Stimulated activated CD8-positive, alpha-beta memory T cell treated with anti-CD3 and anti-CD28 coated beads, Interleukin-4, amount 100 ng/mL, for 4 hours (primary cell): ENCODE measurements around the gene TGDS.
A peak's percentile ranks its signal among the peaks of the same experiment; 100 is the strongest.
"Not testable (repeated sequence)": the region's sequence is repeated elsewhere in the genome, so short reads cannot be mapped to it uniquely, and the experiment has no call there.

Source experiments
- DNase-seq, 2 donors: peaks; one replicate each; pipeline ENCODE4 v3.0.0-alpha.2; 2020; ENCODE audit warnings: low read depth in 2 of 2, low spot score in 1 of 2

The TGDS gene

GRCh38 chr13:94595950-94596574, at the start of gene TGDS:
Gene TGDS (minus strand): TSS chr13:94596152. CDS start chr13:94596136, 16 bp downstream.
- DNase-seq = peak; percentile 56 to 76

GRCh38 chr13:94641409-94641941, 45.5 kb upstream of the TGDS start:
- DNase-seq = no peak

GRCh38 chr13:94640721-94641120, 44.8 kb upstream of the TGDS start:
- no peak for DNase-seq

GRCh38 chr13:94637677-94638076, 41.7 kb upstream of the TGDS start:
- DNase-seq = not testable (repeated sequence)

- DNase-seq = no peak
Measured at GRCh38 chr13:94636942-94637578, 41.1 kb upstream of the TGDS start.

GRCh38 chr13:94636096-94636495, 40.1 kb upstream of the TGDS start:
- not testable (repeated sequence) for DNase-seq

- no peak for DNase-seq
Measured at GRCh38 chr13:94632226-94632980, 36.5 kb upstream of the TGDS start.

GRCh38 chr13:94630858-94631257, 34.9 kb upstream of the TGDS start:
- no peak for DNase-seq

- no peak for DNase-seq
Measured at GRCh38 chr13:94623316-94623715, 27.4 kb upstream of the TGDS start.

- no peak for DNase-seq
Measured at GRCh38 chr13:94622344-94622743, 26.4 kb upstream of the TGDS start.

GRCh38 chr13:94620286-94620896, 24.4 kb upstream of the TGDS start:
- DNase-seq = no peak

- DNase-seq = no peak
Measured at GRCh38 chr13:94617389-94618000, 21.5 kb upstream of the TGDS start.

- no peak for DNase-seq
Measured at GRCh38 chr13:94613051-94613450, 17.1 kb upstream of the TGDS start.

GRCh38 chr13:94612050-94612449, 16.1 kb upstream of the TGDS start:
- DNase-seq = no peak

GRCh38 chr13:94610475-94610874, 14.5 kb upstream of the TGDS start:
- DNase-seq = no peak

- no peak for DNase-seq
Measured at GRCh38 chr13:94609196-94609595, 13.2 kb upstream of the TGDS start.

- DNase-seq = no peak
Measured at GRCh38 chr13:94608586-94608985, 12.6 kb upstream of the TGDS start.

GRCh38 chr13:94607939-94608338, 12.0 kb upstream of the TGDS start:
- no peak for DNase-seq

- DNase-seq = no peak
Measured at GRCh38 chr13:94607056-94607455, 11.1 kb upstream of the TGDS start.

- DNase-seq = no peak
Measured at GRCh38 chr13:94602467-94602866, 6.5 kb upstream of the TGDS start.
